GM23338 (cell line): Measurements from ENCODE around the gene AP4M1. TPM values are rescaled to one million over a fixed set of nuclear protein-coding genes. Genes with fewer than 3 reads are reported as not detected.

ENCODE experiments used
- ATAC-seq: fragments of 200-7000 bp; cut with Tn5 transposase; 3 replicates; pipeline ENCODE4 v1.9.1; 2020
- DNase-seq: peaks from one replicate; pipeline ENCODE4 v3.0.0-alpha.2; 2015; ENCODE audit warnings: low spot score
- H2AFZ ChIP-seq: fragments of 200-600 bp; sonication (generic); 2 replicates; pipeline ENCODE4 v1.8.0; 2016; ENCODE audit warnings: antibody characterized with exemption, mild to moderate bottlenecking, moderate library complexity
- H3F3A ChIP-seq: fragments of 200-600 bp; sonication (generic); replicated peaks from 2 replicates; pipeline ENCODE4 v1.8.0; 2017; ENCODE audit warnings: antibody characterized with exemption, mixed run types, low read depth
- H3K27ac ChIP-seq: fragments of 200-600 bp; sonication (generic); 2 replicates; pipeline ENCODE4 v1.6.1; 2016; ENCODE audit warnings: low read depth
- H3K27me3 ChIP-seq: fragments of 200-600 bp; sonication (generic); 2 replicates; pipeline ENCODE4 v1.8.0; 2016; ENCODE audit warnings: mild to moderate bottlenecking, mixed run types, moderate library complexity; ENCODE audit not compliant: insufficient read depth
- H3K36me3 ChIP-seq: fragments of 200-600 bp; sonication (generic); 2 replicates; pipeline ENCODE4 v1.8.0; 2016; ENCODE audit warnings: mild to moderate bottlenecking; ENCODE audit not compliant: insufficient read depth
- H3K4me1 ChIP-seq: fragments of 200-600 bp; sonication (generic); 2 replicates; pipeline ENCODE4 v1.8.0; 2016; ENCODE audit warnings: mild to moderate bottlenecking, moderate library complexity; ENCODE audit not compliant: insufficient read depth
- H3K4me2 ChIP-seq: fragments of 200-600 bp; sonication (generic); 2 replicates; pipeline ENCODE4 v1.7.1; 2017; ENCODE audit warnings: mixed run types
- H3K4me3 ChIP-seq: fragments of 200-600 bp; sonication (generic); 2 replicates; pipeline ENCODE4 v1.6.1; 2016; ENCODE audit warnings: mixed run types
- H3K79me2 ChIP-seq: fragments of 200-600 bp; sonication (generic); replicated peaks from 2 replicates; pipeline ENCODE4 v1.8.0; 2017; ENCODE audit warnings: mild to moderate bottlenecking; ENCODE audit not compliant: insufficient read depth
- H3K9me2 ChIP-seq: fragments of 200-600 bp; sonication (generic); 2 replicates; pipeline ENCODE4 v1.8.0; 2017; ENCODE audit not compliant: insufficient read depth
- H4K20me1 ChIP-seq: fragments of 200-600 bp; sonication (generic); replicated peaks from 2 replicates; pipeline ENCODE4 v1.8.0; 2017; ENCODE audit warnings: mild to moderate bottlenecking; ENCODE audit not compliant: insufficient read depth
- H3K27ac Mint-ChIP-seq: 2 replicates; pipeline ENCODE4 v1.8.0; 2020; ENCODE audit warnings: inconsistent platforms, mild to moderate bottlenecking, moderate library complexity, mixed read lengths
- H3K27me3 Mint-ChIP-seq: 3 replicates; pipeline ENCODE4 v1.8.0; 2022; ENCODE audit warnings: low read depth, mild to moderate bottlenecking, moderate library complexity, mixed read lengths, inconsistent platforms; ENCODE audit not compliant: insufficient read depth, poor library complexity
- H3K36me3 Mint-ChIP-seq: 3 replicates; pipeline ENCODE4 v1.8.0; 2021; ENCODE audit warnings: low read depth, mild to moderate bottlenecking, inconsistent platforms, moderate library complexity, mixed read lengths
- H3K4me1 Mint-ChIP-seq: 3 replicates; pipeline ENCODE4 v1.8.0; 2020; ENCODE audit warnings: mild to moderate bottlenecking, inconsistent platforms, mixed read lengths
- H3K4me3 Mint-ChIP-seq: 3 replicates; pipeline ENCODE4 v1.8.0; 2021; ENCODE audit warnings: moderate library complexity, mild to moderate bottlenecking, inconsistent platforms, mixed read lengths
- H3K9me3 Mint-ChIP-seq: 3 replicates; pipeline ENCODE4 v1.8.0; 2020; ENCODE audit warnings: moderate library complexity, mild to moderate bottlenecking, inconsistent platforms, mixed read lengths
- EZH2phosphoT487 ChIP-seq: fragments of 200-600 bp; sonication (generic); IDR thresholded peaks from one replicate; pipeline ENCODE4 v1.8.1; 2018; ENCODE audit warnings: antibody characterized with exemption; ENCODE audit not compliant: unreplicated experiment
- JUNB ChIP-seq: IDR thresholded peaks from one replicate; pipeline ENCODE4 v1.6.1; 2016; ENCODE audit warnings: antibody characterized with exemption; ENCODE audit not compliant: unreplicated experiment
- NANOG ChIP-seq: IDR thresholded peaks from 2 replicates; pipeline ENCODE4 v1.6.1; 2016; ENCODE audit warnings: antibody characterized with exemption, borderline replicate concordance
- POLR2AphosphoS5 ChIP-seq: IDR thresholded peaks from 2 replicates; pipeline ENCODE4 v1.6.1; 2016; ENCODE audit warnings: antibody characterized with exemption, low read depth
- ZNF114 ChIP-seq: fragments of 250-450 bp; sonication (Bioruptor Pico); IDR thresholded peaks from 2 replicates; pipeline ENCODE4 v1.5.0; 2020; ENCODE audit warnings: mild to moderate bottlenecking, moderate library complexity
- polyA plus RNA-seq: library from polyadenylated mRNA; unstranded; fragments of >200 nt; fragmentation: Nextera tagmentation; extraction: Ambion mirVana; gene quantifications from 2 replicates; pipeline ENCODE4 v1.2.1, GENCODE V29; 2016
- total RNA-seq: library from RNA; depleted of rRNA; stranded (reverse); fragments of >200 nt; shearing (Covaris generic); gene quantifications from 2 replicates; pipeline ENCODE4 v1.2.3, GENCODE V29; 2014
- TF ChIP-seq, protein P1 (sequence below): IDR thresholded peaks from one replicate; pipeline ENCODE4 v1.6.1; 2018; ENCODE audit warnings: antibody characterized with exemption; ENCODE audit not compliant: unreplicated experiment
- TF ChIP-seq, protein P2 (sequence below): IDR thresholded peaks from 2 replicates; pipeline ENCODE4 v1.6.1; 2016; ENCODE audit warnings: antibody characterized with exemption
- TF ChIP-seq, protein P3 (sequence below): fragments of 250-450 bp; sonication (Bioruptor Pico); IDR thresholded peaks from 2 replicates; pipeline ENCODE4 v1.5.0; 2020; ENCODE audit warnings: mild to moderate bottlenecking, moderate library complexity

Gene AP4M1
- total and polyA plus RNA-seq, 2 experiments from 2014 or later, result 9.5 to 13.3 TPM

DNA sequence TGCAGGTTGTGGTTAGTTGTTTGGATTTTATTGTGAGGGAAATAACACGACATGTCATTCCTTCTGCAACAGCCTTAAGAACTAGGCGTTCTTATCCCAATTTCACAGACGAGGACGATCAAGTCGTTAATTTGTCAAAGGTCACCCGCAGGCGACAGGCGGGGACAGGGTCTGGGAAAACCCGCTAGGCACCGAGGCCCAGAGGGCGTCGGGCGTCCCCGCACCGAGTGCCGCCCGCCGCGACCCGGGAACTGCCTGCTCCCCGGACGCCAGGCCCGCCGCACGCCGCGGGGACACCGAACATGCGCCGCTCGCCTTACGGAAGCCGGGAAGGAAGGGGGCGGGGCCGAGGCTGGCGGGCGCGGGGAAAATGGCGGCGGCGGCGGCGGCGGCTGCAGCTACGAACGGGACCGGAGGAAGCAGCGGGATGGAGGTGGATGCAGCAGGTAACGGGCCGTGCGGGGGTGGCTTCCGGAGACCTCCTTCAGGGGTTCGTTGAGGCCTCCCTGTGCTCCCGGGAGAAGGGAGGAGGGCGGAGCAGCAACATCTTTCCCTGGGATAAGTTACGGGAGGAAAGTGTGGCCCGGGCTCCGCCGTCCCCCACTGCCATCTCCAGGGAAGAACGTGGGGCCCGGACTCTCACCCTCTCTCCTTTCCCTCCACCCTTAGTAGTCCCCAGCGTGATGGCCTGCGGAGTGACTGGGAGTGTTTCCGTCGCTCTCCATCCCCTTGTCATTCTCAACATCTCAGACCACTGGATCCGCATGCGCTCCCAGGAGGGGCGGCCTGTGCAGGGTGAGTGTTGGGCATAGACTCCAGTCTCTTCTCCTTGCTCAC is 12.6 kb upstream of the AP4M1 start, which contains the start of gene COPS6:
TSS of gene COPS6 (plus strand) at position 349 of the 837 bp plus-strand sequence. CDS start at position 371, 22 bp downstream.
- H3K36me3 Mint-ChIP-seq, result peaks cover 37% of the 10 kb centered on the region
- peak within 1 kb of the TSS; percentile 93 for H3K4me3 Mint-ChIP-seq
- peak within 1 kb of the TSS; percentile 94 for H3K27ac Mint-ChIP-seq
- ATAC-seq, result peak; percentile 26
- no peaks in the 10 kb centered on the region for H3K9me2 ChIP-seq
- H2AFZ ChIP-seq, result peak within 1 kb of the TSS; percentile 95; the same call in 1 of the 2 replicates
- peak; percentile 86 for DNase-seq
- H3K27ac ChIP-seq, result peak within 1 kb of the TSS; percentile 90
- TF ChIP-seq, protein P1, sequence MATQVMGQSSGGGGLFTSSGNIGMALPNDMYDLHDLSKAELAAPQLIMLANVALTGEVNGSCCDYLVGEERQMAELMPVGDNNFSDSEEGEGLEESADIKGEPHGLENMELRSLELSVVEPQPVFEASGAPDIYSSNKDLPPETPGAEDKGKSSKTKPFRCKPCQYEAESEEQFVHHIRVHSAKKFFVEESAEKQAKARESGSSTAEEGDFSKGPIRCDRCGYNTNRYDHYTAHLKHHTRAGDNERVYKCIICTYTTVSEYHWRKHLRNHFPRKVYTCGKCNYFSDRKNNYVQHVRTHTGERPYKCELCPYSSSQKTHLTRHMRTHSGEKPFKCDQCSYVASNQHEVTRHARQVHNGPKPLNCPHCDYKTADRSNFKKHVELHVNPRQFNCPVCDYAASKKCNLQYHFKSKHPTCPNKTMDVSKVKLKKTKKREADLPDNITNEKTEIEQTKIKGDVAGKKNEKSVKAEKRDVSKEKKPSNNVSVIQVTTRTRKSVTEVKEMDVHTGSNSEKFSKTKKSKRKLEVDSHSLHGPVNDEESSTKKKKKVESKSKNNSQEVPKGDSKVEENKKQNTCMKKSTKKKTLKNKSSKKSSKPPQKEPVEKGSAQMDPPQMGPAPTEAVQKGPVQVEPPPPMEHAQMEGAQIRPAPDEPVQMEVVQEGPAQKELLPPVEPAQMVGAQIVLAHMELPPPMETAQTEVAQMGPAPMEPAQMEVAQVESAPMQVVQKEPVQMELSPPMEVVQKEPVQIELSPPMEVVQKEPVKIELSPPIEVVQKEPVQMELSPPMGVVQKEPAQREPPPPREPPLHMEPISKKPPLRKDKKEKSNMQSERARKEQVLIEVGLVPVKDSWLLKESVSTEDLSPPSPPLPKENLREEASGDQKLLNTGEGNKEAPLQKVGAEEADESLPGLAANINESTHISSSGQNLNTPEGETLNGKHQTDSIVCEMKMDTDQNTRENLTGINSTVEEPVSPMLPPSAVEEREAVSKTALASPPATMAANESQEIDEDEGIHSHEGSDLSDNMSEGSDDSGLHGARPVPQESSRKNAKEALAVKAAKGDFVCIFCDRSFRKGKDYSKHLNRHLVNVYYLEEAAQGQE, result peak; percentile 26
- no peak for TF ChIP-seq ZNF114 (CRISPR knock-in tag)
- TF ChIP-seq, protein P2, sequence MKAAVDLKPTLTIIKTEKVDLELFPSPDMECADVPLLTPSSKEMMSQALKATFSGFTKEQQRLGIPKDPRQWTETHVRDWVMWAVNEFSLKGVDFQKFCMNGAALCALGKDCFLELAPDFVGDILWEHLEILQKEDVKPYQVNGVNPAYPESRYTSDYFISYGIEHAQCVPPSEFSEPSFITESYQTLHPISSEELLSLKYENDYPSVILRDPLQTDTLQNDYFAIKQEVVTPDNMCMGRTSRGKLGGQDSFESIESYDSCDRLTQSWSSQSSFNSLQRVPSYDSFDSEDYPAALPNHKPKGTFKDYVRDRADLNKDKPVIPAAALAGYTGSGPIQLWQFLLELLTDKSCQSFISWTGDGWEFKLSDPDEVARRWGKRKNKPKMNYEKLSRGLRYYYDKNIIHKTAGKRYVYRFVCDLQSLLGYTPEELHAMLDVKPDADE, result peak; percentile 49; the same call in 1 of the 2 replicates
- peak; percentile 91 for TF ChIP-seq POLR2AphosphoS5
- no peaks in the 10 kb centered on the region for H3K9me3 Mint-ChIP-seq
- peak within 1 kb of the TSS; percentile 82 for H3K4me3 ChIP-seq
- H4K20me1 ChIP-seq, result peaks cover 11% of the 10 kb centered on the region; the same call in 1 of the 2 replicates
- peaks cover 8% of the 10 kb centered on the region for H3K79me2 ChIP-seq
- H3K27me3 Mint-ChIP-seq, result peaks cover 34% of the 10 kb centered on the region
- H3K4me1 ChIP-seq, result peaks cover 6% of the 10 kb centered on the region
- H3K36me3 ChIP-seq, result peaks cover 17% of the 10 kb centered on the region
- H3F3A ChIP-seq, result peaks cover 53% of the 10 kb centered on the region
- H3K27me3 ChIP-seq, result no peaks in the 10 kb centered on the region
- H3K4me1 Mint-ChIP-seq, result peaks cover 18% of the 10 kb centered on the region
- peak within 1 kb of the TSS; percentile 90 for H3K4me2 ChIP-seq

DNA sequence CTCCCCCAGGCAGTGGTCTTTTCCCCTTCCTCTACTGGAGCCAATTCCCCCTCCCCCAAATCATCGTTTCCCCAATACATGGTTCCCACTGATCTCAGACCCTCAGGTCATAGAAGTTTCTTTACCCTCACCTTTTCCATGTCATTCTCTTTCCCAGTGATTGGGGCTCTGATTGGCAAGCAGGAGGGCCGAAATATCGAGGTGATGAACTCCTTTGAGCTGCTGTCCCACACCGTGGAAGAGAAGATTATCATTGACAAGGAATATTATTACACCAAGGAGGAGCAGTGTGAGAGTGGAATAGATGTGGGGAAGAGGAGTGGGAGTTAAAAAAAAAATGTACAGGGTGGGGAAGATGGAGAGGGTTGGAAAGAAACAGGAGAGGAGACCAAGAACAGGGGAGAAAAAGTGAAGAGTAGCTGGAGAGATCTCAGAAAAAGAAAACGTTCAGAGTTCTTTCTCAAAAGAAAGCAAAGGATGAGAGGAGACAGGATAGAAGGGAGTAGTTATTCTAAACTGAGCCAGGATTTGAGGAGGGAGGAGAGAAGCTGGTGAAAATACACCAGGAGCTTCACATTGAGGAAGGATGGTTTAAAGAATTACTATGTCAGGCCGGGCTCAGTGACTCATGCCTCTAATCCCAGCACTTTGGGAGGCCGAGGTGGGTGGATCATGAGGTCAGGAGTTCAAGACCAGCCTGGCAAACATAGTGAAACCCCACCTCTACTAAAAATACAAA is 11.8 kb upstream of the AP4M1 start:
- Histone ChIP-seq H3K4me2 (peak overlapping the region; percentile 90), H3K4me1 (peaks cover 6% of the 10 kb centered on the region), H3K4me3 (peak overlapping the region; percentile 82), H3K9me2 (no peaks in the 10 kb centered on the region), H2AFZ (peak overlapping the region; percentile 95; the same call in 1 of the 2 replicates), H3K27me3 (no peaks in the 10 kb centered on the region), H3K27ac (0 out of 2 replicates have a peak overlapping the region, but pooled peaks have one; percentile 90), H4K20me1 (peaks cover 16% of the 10 kb centered on the region; the same call in 1 of the 2 replicates), H3K36me3 (peaks cover 25% of the 10 kb centered on the region), H3F3A (peaks cover 59% of the 10 kb centered on the region), H3K79me2 (peaks cover 8% of the 10 kb centered on the region)
- no peak for DNase-seq
- Mint-ChIP-seq H3K27me3 (peaks cover 34% of the 10 kb centered on the region), H3K27ac (peak overlapping the region; percentile 82), H3K9me3 (no peaks in the 10 kb centered on the region), H3K36me3 (peaks cover 45% of the 10 kb centered on the region), H3K4me1 (peaks cover 18% of the 10 kb centered on the region), H3K4me3 (peak overlapping the region; percentile 93)
- ATAC-seq, result no peak
- TF ChIP-seq NANOG, result no peak
- no peak for TF ChIP-seq JUNB
- TF ChIP-seq EZH2phosphoT487, result no peak
- TF ChIP-seq, protein P3, sequence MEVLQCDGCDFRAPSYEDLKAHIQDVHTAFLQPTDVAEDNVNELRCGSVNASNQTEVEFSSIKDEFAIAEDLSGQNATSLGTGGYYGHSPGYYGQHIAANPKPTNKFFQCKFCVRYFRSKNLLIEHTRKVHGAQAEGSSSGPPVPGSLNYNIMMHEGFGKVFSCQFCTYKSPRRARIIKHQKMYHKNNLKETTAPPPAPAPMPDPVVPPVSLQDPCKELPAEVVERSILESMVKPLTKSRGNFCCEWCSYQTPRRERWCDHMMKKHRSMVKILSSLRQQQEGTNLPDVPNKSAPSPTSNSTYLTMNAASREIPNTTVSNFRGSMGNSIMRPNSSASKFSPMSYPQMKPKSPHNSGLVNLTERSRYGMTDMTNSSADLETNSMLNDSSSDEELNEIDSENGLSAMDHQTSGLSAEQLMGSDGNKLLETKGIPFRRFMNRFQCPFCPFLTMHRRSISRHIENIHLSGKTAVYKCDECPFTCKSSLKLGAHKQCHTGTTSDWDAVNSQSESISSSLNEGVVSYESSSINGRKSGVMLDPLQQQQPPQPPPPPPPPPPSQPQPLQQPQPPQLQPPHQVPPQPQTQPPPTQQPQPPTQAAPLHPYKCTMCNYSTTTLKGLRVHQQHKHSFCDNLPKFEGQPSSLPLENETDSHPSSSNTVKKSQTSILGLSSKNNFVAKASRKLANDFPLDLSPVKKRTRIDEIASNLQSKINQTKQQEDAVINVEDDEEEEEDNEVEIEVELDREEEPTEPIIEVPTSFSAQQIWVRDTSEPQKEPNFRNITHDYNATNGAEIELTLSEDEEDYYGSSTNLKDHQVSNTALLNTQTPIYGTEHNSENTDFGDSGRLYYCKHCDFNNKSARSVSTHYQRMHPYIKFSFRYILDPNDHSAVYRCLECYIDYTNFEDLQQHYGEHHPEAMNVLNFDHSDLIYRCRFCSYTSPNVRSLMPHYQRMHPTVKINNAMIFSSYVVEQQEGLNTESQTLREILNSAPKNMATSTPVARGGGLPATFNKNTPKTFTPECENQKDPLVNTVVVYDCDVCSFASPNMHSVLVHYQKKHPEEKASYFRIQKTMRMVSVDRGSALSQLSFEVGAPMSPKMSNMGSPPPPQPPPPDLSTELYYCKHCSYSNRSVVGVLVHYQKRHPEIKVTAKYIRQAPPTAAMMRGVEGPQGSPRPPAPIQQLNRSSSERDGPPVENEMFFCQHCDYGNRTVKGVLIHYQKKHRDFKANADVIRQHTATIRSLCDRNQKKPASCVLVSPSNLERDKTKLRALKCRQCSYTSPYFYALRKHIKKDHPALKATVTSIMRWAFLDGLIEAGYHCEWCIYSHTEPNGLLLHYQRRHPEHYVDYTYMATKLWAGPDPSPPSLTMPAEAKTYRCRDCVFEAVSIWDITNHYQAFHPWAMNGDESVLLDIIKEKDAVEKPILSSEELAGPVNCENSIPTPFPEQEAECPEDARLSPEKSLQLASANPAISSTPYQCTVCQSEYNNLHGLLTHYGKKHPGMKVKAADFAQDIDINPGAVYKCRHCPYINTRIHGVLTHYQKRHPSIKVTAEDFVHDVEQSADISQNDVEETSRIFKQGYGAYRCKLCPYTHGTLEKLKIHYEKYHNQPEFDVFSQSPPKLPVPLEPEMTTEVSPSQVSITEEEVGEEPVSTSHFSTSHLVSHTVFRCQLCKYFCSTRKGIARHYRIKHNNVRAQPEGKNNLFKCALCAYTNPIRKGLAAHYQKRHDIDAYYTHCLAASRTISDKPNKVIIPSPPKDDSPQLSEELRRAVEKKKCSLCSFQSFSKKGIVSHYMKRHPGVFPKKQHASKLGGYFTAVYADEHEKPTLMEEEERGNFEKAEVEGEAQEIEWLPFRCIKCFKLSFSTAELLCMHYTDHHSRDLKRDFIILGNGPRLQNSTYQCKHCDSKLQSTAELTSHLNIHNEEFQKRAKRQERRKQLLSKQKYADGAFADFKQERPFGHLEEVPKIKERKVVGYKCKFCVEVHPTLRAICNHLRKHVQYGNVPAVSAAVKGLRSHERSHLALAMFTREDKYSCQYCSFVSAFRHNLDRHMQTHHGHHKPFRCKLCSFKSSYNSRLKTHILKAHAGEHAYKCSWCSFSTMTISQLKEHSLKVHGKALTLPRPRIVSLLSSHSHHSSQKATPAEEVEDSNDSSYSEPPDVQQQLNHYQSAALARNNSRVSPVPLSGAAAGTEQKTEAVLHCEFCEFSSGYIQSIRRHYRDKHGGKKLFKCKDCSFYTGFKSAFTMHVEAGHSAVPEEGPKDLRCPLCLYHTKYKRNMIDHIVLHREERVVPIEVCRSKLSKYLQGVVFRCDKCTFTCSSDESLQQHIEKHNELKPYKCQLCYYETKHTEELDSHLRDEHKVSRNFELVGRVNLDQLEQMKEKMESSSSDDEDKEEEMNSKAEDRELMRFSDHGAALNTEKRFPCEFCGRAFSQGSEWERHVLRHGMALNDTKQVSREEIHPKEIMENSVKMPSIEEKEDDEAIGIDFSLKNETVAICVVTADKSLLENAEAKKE (CRISPR knock-in tag), result no peak
